GM18499 (cell line): Measurements from ENCODE around the gene TPSG1.
"Not testable (repeated sequence)": the region's sequence is repeated elsewhere in the genome, so short reads cannot be mapped to it uniquely, and the experiment has no call there.

Experiments used
- ATAC-seq: cut with Tn5 transposase; IDR thresholded peaks from one replicate; pipeline ENCODE4 v1.9.1; 2021; ENCODE audit warnings: moderate number of reproducible peaks; ENCODE audit not compliant: insufficient read depth, unreplicated experiment

TPSG1 gene

DNA sequence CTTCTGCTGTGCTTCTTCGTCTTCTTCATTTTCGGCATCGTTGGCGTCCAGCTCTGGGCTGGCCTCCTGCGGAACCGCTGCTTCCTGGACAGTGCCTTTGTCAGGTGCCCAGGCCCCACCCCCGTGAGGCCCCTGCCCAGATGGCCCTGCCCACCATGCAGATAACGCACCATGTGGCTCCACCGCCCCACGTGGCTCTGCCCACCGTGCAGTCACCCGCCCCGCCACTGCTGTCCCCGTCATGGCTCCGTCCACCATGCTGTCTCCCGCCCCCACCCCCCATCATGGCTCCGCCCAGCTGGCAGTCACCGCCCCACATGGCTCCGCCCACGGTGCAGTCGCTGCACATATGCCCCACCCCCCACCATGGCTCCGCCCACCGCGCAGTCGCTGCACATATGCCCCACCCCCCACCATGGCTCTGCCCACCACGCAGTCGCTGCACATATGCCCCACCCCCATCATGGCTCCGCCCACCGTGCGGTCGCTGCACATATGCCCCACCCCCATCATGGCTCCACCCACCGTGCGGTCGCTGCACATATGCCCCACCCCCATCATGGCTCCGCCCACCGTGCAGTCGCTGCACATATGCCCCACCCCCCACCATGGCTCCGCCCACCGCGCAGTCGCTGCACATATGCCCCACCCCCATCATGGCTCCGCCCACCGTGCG is 26.3 kb downstream of the TPSG1 start:
- ATAC-seq: not testable (repeated sequence)

DNA sequence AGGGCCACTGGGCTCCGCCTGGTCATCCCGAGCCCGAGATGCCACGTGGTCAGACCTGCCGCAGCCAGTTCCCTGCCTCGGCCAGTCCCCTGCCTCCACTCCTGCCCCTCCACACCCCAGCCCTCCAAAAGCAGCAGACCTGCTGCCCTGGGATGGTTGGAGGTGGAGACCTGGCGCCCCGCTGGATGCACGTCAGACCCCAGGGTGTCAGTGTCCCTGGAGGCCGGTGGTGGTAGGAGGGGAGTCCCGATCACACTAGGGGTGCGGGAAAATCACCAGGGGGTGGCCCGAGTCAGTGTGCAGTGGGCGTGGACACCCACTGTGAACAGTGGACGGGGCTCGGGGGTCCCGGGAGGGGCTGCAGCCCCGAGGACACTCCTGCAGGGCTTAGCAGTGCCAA is 26.9 kb downstream of the TPSG1 start:
- no peak for ATAC-seq

DNA sequence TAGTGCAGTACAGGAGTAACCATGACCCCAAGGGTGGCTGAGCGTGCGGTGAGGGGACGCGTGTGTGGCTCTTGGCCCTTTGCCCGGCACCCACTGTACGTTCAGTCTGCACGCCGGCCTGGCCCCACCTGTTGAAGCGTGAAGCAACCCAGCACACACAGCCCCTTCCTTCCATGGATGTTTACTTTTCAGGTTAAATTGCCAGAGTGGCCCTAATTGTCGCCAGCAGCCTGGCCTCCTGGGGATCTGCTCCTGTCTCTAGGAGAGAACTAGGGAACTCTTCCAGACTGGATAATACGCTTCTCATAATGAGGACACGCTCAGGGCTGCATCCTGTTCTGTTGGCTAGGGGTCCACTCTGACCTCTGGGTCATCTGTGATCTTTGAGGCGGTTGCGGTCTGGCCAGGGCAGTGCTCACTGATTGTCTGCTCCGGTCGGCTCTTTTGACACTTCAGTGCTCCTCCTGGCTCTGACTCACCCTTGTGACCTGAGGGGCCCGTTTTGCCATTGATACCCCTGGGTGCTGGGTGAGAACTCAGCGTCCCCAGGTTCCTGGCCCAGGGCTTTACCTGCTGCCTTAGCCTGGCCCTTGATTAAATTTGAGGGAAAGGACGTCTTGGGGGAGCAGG is 27.7 kb downstream of the TPSG1 start:
- ATAC-seq: no peak

DNA sequence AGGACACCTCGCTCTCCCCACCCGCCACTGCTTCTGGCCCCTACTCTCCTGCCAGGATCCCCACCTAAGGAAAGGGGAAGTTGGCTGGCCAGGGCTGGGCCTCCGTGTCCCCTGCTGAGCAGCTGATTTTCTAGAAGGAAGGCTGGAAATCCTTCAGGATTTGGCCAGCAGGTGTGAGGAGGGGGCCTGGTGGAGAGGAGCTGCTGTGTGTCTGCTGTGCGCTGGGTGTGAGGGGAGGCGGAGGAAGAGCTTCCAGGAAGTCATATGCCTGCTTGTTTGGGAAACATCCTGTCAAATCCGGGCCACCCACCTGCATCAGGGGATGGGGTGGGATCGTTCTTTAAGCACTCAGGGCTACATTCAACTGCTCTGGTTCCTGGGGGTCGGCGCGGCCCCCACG is 28.6 kb downstream of the TPSG1 start:
- no peak for ATAC-seq

DNA sequence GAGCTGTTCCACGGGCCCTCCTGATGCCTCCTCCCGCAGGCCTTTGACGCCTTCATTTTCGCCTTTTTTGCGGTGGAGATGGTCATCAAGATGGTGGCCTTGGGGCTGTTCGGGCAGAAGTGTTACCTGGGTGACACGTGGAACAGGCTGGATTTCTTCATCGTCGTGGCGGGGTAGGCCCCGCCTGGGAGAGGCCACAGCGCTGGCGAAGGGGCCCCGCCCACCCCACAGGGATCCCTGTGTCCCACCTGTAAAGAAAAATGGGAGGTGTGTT is 29.7 kb downstream of the TPSG1 start:
- no peak for ATAC-seq

DNA sequence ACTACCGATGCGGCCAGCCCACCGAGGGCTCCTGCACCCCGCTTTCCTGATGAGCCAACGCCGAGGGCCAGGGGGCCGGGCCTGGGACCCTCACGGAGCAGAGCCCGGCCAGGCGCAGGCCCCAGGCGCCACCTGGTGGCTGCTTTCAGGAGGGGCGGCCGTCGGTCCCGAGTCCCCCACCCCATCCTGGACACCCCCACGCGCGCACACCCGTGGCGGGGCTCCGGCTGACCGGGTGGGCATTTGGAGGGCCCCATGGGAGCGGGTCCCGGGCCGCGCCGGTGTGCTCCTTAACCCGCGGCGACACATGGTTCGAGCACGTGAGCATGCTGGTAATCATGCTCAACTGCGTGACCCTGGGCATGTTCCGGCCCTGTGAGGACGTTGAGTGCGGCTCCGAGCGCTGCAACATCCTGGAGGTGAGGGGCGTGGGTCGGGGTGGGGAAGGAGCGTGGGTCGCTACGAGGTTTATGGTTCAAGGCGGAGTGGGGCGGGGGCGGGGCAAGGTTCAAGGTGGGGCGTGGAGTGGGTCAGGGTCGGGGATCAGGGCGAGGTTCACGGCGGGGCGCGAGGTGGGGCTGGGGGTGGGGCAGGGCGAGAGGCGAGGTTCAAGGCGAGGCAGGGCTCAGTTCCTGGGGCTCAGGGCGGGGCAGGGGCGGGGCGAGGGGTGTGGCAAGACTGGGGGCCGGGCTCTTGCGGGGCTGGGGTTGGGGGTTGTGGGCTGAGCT is 30.2 kb downstream of the TPSG1 start:
- no peak for ATAC-seq

DNA sequence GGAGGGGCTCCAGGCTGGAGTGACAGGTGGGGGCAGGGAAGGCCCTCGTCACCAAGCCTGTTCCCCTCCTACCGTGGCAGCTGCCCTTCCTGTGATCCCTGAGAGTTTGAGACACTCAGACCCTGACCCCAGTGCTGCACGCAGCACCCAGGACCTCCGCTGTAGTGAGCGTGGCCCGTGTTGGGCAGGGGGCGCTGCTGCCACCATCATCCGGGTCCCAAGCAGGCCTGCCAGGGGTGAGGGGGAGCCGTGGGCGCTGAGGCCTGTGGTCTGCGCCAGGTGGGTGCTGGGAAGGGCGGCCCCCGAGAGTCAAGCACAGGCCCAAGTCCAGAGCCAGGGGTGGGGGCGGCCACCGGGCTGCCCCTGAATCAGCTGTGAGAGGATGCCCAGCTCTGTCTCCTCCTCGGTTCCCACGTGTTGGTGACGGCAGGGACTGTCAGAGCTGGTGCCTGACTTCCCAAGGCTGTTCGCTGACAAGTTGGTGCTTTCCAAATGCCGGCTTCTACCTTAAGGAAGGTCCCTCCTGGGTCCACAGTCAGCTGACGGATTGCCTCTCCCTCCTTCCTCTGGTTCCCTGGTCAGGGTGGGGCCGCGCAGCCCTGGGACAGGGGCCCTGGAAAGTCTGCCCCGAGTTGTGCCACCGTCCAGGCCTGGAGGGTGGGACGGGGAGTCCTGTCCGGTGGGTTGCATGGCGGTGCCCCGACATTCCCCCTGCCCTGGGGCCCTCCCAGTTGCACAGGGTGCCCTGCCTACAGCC is 31.1 kb downstream of the TPSG1 start:
- ATAC-seq: no peak

DNA sequence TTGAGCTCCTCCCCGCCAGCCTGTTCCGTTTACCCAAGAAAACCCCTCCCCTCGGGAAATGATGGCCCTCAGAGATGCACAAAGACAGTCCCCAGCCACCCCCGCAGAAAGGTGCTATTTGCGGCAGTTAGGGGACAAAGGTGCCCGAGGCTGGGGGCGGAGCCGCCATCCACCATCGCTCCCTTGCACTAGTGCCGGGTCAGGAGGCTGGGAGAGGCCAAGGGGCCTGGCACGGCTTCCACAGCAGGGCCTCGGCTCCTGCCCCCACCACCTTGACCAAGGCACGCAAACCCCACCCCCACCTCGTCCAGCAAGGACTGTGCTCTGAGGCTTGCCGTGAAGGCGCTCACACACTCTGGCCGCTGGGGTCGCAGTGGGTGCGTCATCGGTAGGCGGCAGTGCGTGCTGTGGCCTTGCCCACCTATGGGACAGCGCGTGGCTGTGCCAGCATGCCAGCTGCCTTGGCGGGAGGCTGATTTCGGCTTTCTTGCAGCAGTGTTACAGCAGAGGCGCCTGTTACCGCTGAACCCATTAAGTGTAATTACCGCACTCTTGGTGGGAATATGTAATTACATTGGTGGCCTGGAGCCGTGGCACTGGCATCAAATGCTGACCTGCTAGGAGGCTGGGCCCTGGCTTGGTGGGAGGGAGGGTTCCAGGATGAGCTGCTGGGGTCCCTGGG is 31.8 kb downstream of the TPSG1 start:
- ATAC-seq: no peak

DNA sequence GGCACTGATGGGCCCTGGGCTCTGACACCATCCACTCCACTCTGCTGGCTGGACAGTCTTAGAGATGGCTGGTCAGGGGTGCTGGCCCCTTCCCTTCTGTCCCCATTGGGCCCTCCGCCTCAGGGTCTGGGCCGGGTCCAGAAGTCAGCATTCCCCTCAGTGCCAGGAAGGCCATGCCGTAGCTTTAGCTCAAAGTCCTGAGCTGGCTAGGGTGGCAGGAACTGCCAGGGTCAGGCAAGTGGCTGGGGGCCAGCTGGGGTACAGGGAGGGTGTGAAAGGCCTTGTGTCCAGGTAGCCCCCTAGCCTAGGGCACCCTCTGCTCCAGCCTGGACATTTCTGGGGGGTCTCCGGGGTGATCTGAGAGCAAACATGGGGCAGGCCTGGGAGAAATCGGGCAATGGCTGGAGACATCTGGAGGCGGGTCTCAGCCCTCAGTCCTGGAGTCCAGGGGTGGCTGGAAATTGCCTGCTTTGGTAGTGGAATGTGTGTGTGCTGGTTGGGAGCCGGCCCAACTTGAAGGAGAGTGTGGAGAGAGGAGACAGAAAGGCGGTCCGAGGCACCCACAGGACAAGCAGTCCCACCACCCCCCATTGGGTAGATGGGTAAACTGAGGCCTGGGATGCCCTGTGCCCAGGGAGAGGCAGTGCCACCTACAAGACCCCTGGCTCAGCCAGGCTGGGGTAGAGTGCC is 32.5 kb downstream of the TPSG1 start:
- ATAC-seq: no peak

DNA sequence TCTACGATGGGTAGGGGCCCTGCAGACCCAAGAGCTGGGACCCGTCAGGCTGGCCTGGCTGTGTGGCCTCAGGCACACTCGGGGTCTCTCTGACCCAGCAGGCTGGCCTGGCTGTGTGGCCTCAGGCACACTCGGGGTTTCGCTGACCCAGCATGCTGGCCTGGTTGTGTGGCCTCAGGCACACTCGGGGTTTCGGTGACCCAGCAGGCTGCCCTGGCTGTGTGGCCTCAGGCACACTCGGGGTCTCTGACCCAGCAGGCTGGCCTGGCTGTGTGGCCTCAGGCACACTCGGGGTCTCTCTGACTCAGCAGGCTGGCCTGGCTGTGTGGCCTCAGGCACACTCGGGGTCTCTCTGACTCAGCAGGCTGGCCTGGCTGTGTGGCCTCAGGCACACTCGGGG is 34.3 kb downstream of the TPSG1 start:
- ATAC-seq: not testable (repeated sequence)

DNA sequence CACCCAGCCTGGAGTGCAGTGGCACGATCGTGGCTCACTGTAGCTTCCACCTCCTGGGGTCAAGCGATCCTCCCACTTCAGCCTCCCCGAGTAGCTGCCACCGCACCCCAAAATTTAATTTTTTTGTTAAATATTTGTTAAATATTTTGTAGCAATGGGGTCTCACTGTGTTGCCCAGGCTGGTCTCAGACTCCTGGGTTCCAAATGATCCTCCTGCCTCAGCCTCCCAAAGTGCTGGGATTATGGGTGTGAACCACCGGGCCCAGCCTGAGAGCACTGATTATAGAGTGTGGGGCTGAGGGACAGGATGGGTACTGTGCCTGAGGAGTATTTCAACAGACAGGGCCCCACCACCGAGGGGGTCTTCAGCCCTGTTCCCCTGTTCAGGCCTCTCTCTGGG is 35.6 kb downstream of the TPSG1 start:
- no peak for ATAC-seq

DNA sequence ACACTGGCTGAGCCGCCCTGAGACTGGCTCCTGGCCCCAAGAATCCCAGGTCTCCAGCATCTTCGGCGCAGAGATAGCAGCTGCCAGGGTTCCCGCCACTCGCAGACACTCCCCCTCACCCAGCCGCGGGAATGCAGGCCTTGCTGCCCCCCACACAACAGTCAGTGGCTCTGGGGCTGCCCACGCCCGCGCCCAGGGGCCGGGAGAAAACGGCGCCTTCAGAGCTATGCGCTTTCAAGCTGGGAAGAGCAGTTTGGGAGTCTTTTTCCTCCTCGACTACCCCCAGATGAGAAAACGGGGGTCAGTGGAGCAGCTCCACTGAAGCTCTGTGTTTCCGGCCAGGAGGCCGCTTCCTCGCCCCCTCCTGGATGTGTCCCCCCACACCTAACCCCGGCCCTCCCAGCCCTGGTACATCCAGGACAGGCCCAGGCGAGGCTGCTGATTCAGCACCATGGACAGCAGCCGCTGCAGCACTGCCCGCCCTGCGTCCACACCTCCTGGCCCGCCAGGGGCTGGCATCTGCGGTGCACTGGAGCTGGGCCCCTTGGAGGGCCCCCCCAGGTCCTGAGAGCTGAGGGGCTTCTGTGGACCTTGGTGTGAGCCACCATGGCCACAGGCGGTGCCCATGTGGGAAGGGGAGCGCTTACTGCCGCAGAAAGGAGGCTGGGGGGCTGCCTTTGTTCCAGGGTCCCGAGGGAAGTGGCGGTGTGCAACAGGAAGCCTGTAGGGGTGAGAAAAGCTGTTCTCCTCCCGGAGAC is 36.5 kb downstream of the TPSG1 start:
- ATAC-seq: no peak

DNA sequence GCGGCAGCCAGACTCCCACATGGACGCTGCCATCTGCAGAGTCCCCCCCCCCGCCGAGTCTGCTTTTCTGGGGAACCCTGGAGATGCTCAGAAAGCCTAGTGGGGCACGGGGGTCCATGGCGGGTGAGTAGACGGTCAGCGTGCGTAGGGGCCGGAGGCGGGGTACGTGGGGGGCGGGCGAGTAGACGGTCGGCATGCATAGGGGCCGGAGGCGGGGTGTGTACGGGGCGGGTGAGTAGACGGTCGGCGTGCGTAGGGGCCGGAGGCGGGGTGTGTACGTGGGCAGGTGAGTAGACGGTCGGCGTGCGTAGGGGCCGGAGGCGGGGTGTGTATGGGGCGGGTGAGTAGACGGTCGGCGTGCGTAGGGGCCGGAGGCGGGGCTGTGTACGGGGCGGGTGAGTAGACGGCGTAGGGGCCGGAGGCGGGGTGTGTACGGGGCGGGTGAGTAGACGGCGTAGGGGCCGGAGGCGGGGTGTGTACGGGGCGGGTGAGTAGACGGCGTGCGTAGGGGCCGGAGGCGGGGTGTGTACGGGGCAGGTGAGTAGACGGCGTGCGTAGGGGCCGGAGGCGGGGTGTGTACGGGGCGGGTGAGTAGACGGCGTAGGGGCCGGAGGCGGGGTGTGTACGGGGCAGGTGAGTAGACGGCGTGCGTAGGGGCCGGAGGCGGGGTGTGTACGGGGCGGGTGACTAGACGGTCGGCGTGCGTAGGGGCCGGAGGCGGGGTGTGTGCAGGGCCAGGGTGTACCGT is 39.4 kb downstream of the TPSG1 start:
- not testable (repeated sequence) for ATAC-seq

DNA sequence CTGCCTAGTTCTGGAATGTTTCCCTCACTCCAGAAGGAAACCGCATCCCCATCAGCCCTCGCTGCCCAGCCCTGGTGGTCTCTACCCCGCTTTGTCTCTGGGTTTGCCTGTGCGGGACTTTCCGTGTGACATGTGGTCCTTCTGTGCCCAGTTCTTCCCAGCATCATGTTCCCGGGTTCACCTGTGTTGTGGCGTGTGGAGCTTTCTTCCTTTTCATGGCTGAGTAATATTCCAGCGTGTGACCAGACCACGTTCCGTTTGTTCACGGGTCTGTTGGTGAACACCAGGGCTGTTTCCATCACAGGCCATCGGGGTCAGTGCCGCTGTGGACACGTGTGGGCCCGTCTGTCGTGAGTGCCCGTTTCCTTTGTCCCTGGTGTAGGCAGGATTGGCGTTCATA is 40.1 kb downstream of the TPSG1 start:
- no peak for ATAC-seq

DNA sequence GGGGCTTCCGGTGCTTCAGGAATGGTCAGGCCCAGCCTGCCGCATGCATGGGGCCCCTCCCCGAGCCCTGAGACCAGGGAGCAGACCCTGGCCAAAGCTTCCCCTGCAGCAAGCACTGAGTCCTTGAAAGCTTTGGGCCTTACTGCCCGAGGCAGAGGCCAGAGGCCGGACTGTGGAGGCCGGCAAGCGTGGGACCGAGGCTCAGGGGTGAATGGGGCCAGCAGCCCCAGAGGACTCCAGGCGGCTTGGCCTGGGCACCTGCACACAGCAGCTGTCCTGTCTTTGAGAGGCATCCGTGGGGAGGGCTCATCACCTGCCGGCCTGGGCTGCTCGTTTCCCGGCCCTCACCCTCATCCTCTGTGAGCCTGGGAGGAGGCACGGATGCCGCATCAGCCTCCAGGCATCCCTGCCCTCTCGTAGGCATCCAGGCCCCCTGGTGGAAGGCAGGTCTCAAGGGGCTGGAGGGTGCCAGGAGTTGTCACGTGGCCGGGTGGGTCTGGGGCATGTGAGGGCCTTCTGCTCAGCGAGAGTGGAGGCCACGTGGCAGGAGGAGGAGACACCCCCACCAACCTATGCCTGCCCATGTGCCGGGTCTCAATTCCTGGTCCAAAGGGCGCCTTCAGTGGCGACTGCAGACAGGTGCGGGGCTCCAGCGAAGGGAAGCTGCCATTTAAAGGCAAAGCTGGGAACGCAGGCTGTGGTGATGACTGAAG is 40.8 kb downstream of the TPSG1 start:
- ATAC-seq: no peak

DNA sequence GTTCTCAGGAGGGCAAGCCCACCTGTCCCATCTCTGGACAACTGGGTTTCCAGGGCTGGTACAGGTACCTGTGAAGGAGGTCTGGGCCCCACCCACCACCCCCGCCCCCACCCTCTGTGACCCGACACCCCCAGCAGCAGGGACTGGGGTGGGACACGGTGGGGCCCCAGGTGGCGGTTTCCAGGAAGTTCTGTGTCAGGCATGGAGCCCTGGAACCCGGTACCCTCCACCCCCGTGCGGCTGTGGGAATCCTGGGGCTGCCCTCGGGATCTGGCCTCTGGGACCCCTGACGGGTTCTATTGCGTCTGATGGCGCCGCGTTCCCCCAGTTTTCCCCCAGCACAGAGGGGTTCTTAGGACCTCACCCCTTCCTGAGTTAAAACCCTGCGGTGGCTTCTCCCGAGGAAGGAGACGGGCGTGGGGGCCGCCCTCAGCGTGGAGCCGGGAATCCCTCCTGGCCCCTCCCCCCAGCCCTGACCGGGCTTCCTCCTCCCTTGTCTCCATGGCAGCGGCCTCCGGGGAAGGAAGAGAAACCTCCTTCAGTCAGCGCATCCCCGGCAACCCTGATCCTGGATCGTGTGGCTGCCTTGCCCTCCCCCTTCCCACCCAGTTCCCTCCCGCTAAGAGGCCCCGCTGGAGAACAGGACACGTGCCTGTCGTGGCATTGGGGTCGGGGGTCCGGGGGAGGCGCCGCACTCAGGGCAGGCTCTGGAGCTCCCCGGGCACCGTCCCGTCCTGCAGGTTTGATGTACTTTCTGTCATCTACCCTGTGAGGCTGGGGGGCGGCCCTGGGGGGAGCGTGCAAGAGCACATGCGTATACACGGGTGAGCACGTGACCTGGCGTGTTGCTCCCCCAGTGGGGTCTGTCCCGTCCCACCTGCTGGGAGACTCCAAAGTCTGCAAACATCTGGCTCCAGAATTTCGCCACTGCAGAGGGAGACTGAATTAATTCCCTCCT is 41.8 kb downstream of the TPSG1 start:
- no peak for ATAC-seq

DNA sequence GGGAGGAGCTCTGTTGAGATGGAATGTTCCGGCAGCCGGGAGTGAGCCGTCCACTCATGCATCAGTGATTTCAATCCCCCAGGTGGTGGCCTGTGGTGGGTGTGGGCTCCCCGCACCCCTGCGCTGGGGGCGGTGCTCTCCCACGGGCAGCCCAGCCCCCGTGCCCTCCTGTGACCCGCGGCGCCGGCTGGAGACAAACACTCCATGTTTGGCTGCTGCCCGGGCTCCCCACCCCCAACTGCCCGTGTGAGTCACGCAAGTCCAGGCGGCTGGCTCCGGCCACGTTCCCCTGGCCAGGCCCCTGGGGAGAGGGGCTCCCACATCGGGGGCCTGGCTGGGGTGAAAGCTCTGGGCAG is 42.8 kb downstream of the TPSG1 start:
- no peak for ATAC-seq
